Mucosa of descending colon (tissue), 3 donors: ENCODE results near the gene FBXO46. TPM values are rescaled to one million over a fixed set of nuclear protein-coding genes. Genes with fewer than 3 reads are reported as not detected.
"Not testable (repeated sequence)": the region's sequence is repeated elsewhere in the genome, so short reads cannot be mapped to it uniquely, and the experiment has no call there.

Experiments used
- ATAC-seq: fragments of 200-7000 bp; cut with Tn5 transposase; one replicate; pipeline ENCODE4 v1.9.1; 2020; ENCODE audit warnings: mild to moderate bottlenecking, moderate library complexity
- DNase-seq, 3 donors: peaks; one replicate each; pipeline ENCODE4 v3.0.0-alpha.2; 2020
- H3K36me3 ChIP-seq: fragments of 200-600 bp; one replicate; pipeline ENCODE4 v1.8.0; 2021; ENCODE audit warnings: low read depth, mild to moderate bottlenecking
- H3K4me1 ChIP-seq: fragments of 200-600 bp; one replicate; pipeline ENCODE4 v1.8.0; 2021; ENCODE audit warnings: low read depth, mild to moderate bottlenecking
- H3K4me3 ChIP-seq: fragments of 200-600 bp; one replicate; pipeline ENCODE4 v1.8.0; 2021; ENCODE audit warnings: mild to moderate bottlenecking
- H3K9me3 ChIP-seq: fragments of 200-600 bp; one replicate; pipeline ENCODE4 v1.8.0; 2021; ENCODE audit warnings: mild to moderate bottlenecking
- CTCF ChIP-seq: fragments of 200-600 bp; IDR thresholded peaks from one replicate; pipeline ENCODE4 v1.8.0; 2022; ENCODE audit warnings: antibody characterized with exemption, mild to moderate bottlenecking
- intact Hi-C, 2 donors: fragments of 100-400 bp; cut with DNase I in 1 of 2; cut with micrococcal nuclease in 1 of 2; formaldehyde crosslinking; loops; one replicate each; pipeline versions ENCODE4 v1.11.0 to v1.11.1; 2022; cut with DNase I, micrococcal nuclease
- total RNA-seq, 3 donors: library from RNA; stranded (reverse); fragmentation: NEBNext Ultra II Directional in 2 of 3; extraction: Animal tissue kit (Norgen Biotek cat#: 25700) in 2 of 3; gene quantifications; one replicate each; pipeline versions ENCODE4 v1.2.1 to v1.2.4, GENCODE V29; 2021 to 2023
- donor health status: DM: no; HTN: no; CAD: no; lungs with moderate emphysema.
- donor health status: DM: no; HTN: no; CAD: no.
- donor health status: DM: no; HTN: yes; CAD: no.

Gene FBXO46
- total RNA-seq, 3 donors from 2014 or later, result 30.1 to 34.0 (median 32.3) TPM

DNA sequence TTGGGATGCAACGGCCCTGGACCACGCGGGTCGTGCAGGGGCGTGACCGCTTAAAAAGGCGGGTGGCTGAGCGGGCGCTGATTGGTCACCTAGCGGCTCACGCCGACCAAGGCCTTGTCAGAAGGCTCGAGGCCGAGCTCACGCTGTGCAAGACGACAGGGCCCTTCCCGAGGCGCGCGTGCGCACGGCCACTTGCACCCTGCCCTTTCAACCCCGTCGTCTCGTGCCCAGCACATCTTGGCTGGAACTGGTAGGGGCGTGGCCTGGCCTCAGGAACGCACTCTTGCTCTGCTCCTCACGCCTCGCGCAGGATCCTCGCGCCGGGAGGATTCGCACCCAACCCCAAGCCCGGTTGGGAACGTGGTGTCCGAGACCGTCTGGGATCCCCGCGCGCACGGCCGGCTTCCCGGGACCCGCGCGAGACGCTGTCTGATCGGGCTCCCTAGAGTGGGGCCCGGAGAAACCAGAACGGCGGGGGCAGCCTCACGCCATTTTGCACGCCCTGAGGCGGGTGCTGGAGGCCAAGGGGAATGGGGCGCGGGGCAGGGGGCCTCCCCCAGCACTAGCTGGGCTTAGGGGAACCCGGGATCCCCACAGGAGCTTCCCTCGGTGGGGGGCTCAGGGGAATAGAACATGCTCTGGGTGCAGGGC, 2.6 kb upstream of the FBXO46 start, which contains the start of gene MEIOSIN:
TSS of gene MEIOSIN (plus strand) at position 280 of the 651 bp plus-strand sequence. CDS start 1,938 bp downstream, outside the sequence.
- H3K36me3 ChIP-seq, result no peaks in the 10 kb centered on the region
- ATAC-seq (no peak), DNase-seq (peak in 2 of 3 donors; percentile 44 to 62)
- no peak for TF ChIP-seq CTCF
- H3K9me3 ChIP-seq, result no peaks in the 10 kb centered on the region
- H3K4me1 ChIP-seq, result peaks cover 19% of the 10 kb centered on the region
- no peak within 1 kb of the TSS for H3K4me3 ChIP-seq
- intact Hi-C loops, result no loop called here

GRCh38 chr19:45729800-45730290, 851 bp downstream of the FBXO46 start:
- Histone ChIP-seq H3K4me1 (peaks cover 19% of the 10 kb centered on the region), H3K4me3 (peak overlapping the region; percentile 57), H3K36me3 (no peaks in the 10 kb centered on the region), H3K9me3 (no peaks in the 10 kb centered on the region)
- ATAC-seq, result peak; percentile 22
- no peak for TF ChIP-seq CTCF
- no peak for DNase-seq
- intact Hi-C loops, result no loop called here

DNA sequence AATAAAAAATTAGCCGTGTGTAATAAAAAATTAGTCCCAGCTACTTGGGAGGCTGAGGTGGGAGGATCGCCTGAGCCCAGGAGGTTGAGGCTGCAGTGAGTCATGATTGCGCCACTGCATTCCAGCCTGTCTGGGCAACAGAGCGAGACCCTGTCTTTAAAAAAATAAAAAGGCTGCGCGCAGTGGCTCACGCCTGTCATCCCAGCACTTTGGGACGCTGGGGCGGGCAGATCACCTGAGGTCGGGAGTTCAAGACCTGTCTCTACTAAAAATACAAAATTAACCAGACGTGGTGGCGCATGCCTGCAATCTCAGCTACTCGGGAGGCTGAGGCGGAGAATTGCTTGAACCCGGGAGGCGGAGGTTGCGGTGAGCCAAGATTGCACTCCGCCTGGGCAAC, 2.0 kb downstream of the FBXO46 start:
- peak in 1 of 3 donors; percentile 29 for DNase-seq
- H3K4me1 ChIP-seq, result peaks cover 19% of the 10 kb centered on the region
- H3K36me3 ChIP-seq, H3K9me3 ChIP-seq, intact Hi-C loops, H3K4me3 ChIP-seq, ATAC-seq: not testable (repeated sequence)

- peaks cover 26% of the 10 kb centered on the region for H3K4me1 ChIP-seq
- H3K4me3 ChIP-seq, H3K9me3 ChIP-seq, intact Hi-C loops, DNase-seq, ATAC-seq, H3K36me3 ChIP-seq: not testable (repeated sequence)
These were observed 10.6 kb downstream of the FBXO46 start for GRCh38 chr19:45720065-45720464.

- peaks cover 26% of the 10 kb centered on the region for H3K4me1 ChIP-seq
- DNase-seq (no peak), ATAC-seq (no peak)
- TF ChIP-seq CTCF, result no peak
- intact Hi-C loops, result no loop called here
- no peak overlapping the region for H3K4me3 ChIP-seq
- H3K36me3 ChIP-seq, result peaks cover 5% of the 10 kb centered on the region
- H3K9me3 ChIP-seq, result no peaks in the 10 kb centered on the region
These were observed 12.6 kb downstream of the FBXO46 start for GRCh38 chr19:45717983-45718650.

DNA sequence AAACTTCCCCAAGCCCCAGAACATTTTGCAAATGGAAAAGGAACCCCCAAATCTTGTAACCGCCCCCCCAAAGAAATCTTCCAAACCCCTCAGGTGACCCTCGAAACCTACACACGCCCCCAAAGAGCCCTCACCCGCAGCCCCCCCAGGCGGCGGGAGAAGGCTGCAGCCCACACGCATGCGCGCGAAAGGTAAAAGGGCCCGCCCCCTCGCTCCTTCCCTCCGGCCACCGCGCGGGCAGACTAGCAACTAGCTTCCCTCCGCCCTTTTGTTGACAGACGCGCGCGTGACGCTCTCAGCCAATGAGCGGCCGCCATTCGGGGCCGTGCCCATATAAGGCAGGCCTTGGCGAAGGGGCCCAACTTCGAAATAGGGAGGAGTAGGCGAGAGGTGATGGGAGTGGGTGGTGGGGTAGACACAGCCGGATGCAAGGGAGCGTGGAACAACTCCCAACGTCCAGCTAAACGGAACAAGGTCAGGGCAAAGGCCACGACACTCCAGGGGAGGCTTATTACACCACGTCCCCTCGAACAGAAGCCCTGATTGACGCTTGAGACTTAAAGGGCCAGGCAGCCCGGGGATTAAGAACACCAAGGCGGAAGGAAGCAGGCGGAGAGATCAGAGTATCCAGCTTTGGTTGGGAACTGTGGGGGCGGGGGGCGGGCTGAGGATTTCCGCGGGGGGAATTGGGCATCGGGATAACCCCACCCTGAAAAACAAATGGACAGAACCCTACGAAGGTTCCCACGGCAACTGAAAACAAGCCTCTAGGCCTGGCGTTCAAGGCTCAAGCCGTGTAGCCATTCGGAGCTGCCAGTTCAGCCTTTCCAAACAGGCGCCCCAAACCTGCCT, 13.3 kb downstream of the FBXO46 start:
- H3K36me3 ChIP-seq, result peaks cover 5% of the 10 kb centered on the region
- no peak for TF ChIP-seq CTCF
- peak overlapping the region; percentile 27 for H3K4me3 ChIP-seq
- no peaks in the 10 kb centered on the region for H3K9me3 ChIP-seq
- DNase-seq (peak; percentile 98 to 99 (median 99)), ATAC-seq (peak; percentile 90)
- peaks cover 26% of the 10 kb centered on the region for H3K4me1 ChIP-seq
- intact Hi-C loops, result no loop called here
